Measurements from ENCODE around the gene TAX1BP1.

TAX1BP1 gene

DNA sequence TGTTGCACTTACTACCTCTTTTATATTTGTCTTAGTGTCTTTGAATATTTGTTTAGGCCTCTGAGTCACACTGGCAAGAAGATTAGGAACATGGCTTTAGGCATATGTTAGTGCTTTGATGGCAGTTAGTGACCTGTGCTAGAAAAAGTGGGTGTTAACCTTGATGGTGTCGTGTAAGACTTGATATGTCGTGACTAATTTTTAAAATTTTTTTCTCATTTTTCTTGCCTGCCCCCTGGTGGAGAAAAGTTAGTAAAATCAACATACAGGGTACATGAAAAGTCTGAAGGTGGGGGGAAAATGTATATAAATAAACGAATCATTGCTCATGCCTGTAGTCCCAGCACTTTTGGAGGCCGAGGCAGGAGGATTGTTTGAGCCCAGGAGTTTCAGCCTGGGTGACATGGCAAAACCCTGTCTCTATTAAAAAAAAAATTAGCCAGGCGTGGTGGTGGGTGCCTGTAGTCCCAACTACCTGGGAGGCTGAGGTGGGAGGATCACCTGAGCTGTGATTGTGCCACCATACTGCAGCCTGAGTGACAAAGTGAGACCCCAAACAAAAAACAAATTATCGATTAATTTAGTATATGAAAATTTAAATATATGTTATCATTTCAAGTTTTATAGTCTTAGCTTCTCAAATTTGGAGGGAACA, 44.6 kb downstream of the TAX1BP1 start:
- H3K9ac ChIP-seq (ENCODE audit: low read depth, low read length) = no peak overlapping the region
- H3K4me3 ChIP-seq (ENCODE audit: low read depth, low read length) = no peak overlapping the region
- no peaks in the 10 kb centered on the region for H3K9me3 ChIP-seq (ENCODE audit: control insufficient read depth, insufficient read depth, low read length)
- H3K27me3 ChIP-seq (ENCODE audit: control insufficient read depth, insufficient read depth, low read length) = no peaks in the 10 kb centered on the region
- peaks cover 4% of the 10 kb centered on the region for H3K36me3 ChIP-seq (ENCODE audit: control insufficient read depth, insufficient read depth, low read length)
- no peaks in the 10 kb centered on the region for H3K4me1 ChIP-seq (ENCODE audit: control insufficient read depth, insufficient read depth, low read length)

DNA sequence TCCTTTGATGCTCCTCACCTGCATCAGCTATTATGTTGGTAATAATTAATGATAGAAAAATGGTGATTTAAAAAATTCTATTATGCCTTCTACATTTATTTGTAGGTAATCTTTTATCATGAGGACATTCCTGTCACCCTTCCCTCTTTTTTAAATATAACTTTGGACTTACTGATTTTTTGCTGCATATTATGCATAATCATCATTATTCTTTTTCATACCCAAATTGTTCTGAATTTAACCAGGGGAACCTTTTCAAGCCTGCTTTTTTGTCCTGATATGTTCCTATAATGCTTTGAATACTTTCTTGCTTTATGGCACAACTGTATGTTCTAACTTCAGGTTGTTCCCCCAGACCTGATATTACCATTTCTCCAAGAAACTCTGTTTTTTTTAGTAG, 48.5 kb downstream of the TAX1BP1 start:
- Histone ChIP-seq H3K4me1 (ENCODE audit: control insufficient read depth, insufficient read depth, low read length) (no peaks in the 10 kb centered on the region), H3K9ac (ENCODE audit: low read depth, low read length) (no peak overlapping the region), H3K4me3 (ENCODE audit: low read depth, low read length) (no peak overlapping the region), H3K36me3 (ENCODE audit: control insufficient read depth, insufficient read depth, low read length) (peaks cover 4% of the 10 kb centered on the region), H3K27me3 (ENCODE audit: control insufficient read depth, insufficient read depth, low read length) (no peaks in the 10 kb centered on the region), H3K9me3 (ENCODE audit: control insufficient read depth, insufficient read depth, low read length) (no peaks in the 10 kb centered on the region)

DNA sequence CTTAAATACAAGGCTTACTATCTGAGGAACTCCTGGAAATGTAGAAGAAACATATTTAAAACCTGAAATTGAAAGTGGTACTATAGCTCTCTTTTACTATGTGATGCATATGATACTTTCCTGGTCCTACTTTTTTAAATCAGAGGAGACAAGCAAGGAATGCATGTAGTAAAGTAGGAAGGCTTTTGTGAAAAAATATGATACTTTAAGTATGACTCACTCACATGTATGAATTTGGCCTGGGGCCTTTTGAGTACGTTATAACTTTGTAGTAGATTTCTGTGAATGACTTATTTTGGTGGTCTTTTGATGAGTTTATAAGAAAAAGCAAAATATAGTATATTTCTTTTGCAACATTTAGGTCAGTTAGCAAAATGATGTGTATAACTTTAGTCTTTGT, 53.8 kb downstream of the TAX1BP1 start:
- no peaks in the 10 kb centered on the region for H3K27me3 ChIP-seq (ENCODE audit: control insufficient read depth, insufficient read depth, low read length)
- no peak overlapping the region for H3K4me3 ChIP-seq (ENCODE audit: low read depth, low read length)
- H3K36me3 ChIP-seq (ENCODE audit: control insufficient read depth, insufficient read depth, low read length) = no peaks in the 10 kb centered on the region
- no peaks in the 10 kb centered on the region for H3K9me3 ChIP-seq (ENCODE audit: control insufficient read depth, insufficient read depth, low read length)
- H3K4me1 ChIP-seq (ENCODE audit: control insufficient read depth, insufficient read depth, low read length) = no peaks in the 10 kb centered on the region
- H3K9ac ChIP-seq (ENCODE audit: low read depth, low read length) = no peak overlapping the region

DNA sequence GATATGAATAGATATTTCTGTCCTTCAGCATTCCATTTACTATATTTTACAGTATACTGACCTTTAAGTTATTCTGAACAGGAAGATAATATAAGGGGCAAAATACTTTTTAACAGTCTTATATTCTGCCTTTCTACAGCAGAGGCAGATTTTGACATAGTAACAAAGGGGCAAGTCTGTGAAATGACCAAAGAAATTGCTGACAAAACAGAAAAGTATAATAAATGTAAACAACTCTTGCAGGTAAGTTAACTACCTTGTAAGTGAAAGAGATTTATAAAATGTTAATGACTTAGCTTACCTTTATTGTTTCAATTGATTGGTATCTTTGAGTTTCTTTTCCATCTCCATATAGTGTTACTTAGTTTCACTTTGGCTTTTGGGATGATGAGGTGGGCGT, 56.0 kb downstream of the TAX1BP1 start:
- Histone ChIP-seq H3K36me3 (ENCODE audit: control insufficient read depth, insufficient read depth, low read length) (no peaks in the 10 kb centered on the region), H3K4me3 (ENCODE audit: low read depth, low read length) (no peak overlapping the region), H3K9ac (ENCODE audit: low read depth, low read length) (no peak overlapping the region), H3K9me3 (ENCODE audit: control insufficient read depth, insufficient read depth, low read length) (no peaks in the 10 kb centered on the region), H3K27me3 (ENCODE audit: control insufficient read depth, insufficient read depth, low read length) (no peaks in the 10 kb centered on the region), H3K4me1 (ENCODE audit: control insufficient read depth, insufficient read depth, low read length) (no peaks in the 10 kb centered on the region)

DNA sequence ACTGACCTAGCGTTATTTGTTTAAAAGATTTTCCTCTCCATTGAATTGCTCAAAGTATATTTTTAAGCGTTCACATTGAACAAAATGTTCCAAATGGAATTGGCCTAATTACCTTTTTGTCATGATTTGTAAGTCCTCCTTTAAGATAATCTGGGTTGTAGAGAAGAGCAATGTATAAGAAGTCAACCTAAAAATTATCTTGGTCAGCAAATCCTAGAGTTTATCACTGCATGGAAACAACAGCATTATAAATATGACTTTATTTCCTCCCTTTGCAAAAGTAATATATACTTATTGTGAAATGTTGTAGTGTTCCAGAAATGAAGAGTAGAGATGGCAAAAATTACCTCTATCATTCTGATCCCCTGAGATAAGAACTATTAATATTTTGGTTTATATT, 59.2 kb downstream of the TAX1BP1 start:
- Histone ChIP-seq H3K36me3 (ENCODE audit: control insufficient read depth, insufficient read depth, low read length) (no peaks in the 10 kb centered on the region), H3K9me3 (ENCODE audit: control insufficient read depth, insufficient read depth, low read length) (no peaks in the 10 kb centered on the region), H3K27me3 (ENCODE audit: control insufficient read depth, insufficient read depth, low read length) (no peaks in the 10 kb centered on the region), H3K4me1 (ENCODE audit: control insufficient read depth, insufficient read depth, low read length) (peaks cover 12% of the 10 kb centered on the region), H3K9ac (ENCODE audit: low read depth, low read length) (no peak overlapping the region), H3K4me3 (ENCODE audit: low read depth, low read length) (no peak overlapping the region)

DNA sequence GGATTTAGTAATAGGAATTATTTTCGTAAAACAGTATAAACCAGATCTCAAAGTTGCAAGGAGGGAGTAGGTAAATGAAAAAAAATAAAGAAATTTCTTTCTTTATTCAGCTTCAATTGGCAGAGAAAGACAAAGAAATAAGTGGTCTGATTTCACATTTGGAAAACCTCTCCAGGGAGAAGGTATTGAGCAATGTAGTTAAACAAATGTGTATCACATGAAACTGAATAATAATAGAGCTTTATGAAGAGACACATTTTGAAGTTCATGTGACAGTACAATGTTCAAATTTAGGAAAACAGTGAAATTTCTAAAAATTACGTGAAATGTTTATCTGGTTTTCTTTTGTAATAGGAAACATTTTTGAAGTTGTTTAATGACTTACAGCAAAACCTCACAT, 63.0 kb downstream of the TAX1BP1 start:
- Histone ChIP-seq H3K9ac (ENCODE audit: low read depth, low read length) (no peak overlapping the region), H3K9me3 (ENCODE audit: control insufficient read depth, insufficient read depth, low read length) (no peaks in the 10 kb centered on the region), H3K4me3 (ENCODE audit: low read depth, low read length) (no peak overlapping the region), H3K4me1 (ENCODE audit: control insufficient read depth, insufficient read depth, low read length) (peaks cover 12% of the 10 kb centered on the region), H3K36me3 (ENCODE audit: control insufficient read depth, insufficient read depth, low read length) (no peaks in the 10 kb centered on the region), H3K27me3 (ENCODE audit: control insufficient read depth, insufficient read depth, low read length) (no peaks in the 10 kb centered on the region)

DNA sequence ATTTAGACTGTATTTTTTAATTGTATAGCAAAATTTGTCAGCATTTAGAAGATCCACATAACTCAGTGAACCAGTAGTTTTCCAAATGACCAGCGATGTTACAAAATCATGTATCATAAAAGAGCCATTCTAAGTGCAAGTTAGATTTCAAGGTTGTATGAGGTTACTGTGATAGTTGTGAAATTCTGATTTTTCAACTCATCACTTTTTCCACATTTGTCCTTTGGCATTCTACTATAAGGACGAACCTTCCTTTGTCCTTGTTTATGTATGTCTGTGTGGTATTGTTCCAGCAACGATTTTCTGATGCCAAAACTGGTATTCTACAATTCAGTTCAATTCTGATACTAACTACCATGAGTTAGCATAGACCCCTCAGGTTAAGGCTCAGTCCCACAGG, 64.2 kb downstream of the TAX1BP1 start:
- Histone ChIP-seq H3K9me3 (ENCODE audit: control insufficient read depth, insufficient read depth, low read length) (no peaks in the 10 kb centered on the region), H3K4me1 (ENCODE audit: control insufficient read depth, insufficient read depth, low read length) (peaks cover 12% of the 10 kb centered on the region), H3K4me3 (ENCODE audit: low read depth, low read length) (no peak overlapping the region), H3K36me3 (ENCODE audit: control insufficient read depth, insufficient read depth, low read length) (no peaks in the 10 kb centered on the region), H3K27me3 (ENCODE audit: control insufficient read depth, insufficient read depth, low read length) (no peaks in the 10 kb centered on the region), H3K9ac (ENCODE audit: low read depth, low read length) (no peak overlapping the region)

DNA sequence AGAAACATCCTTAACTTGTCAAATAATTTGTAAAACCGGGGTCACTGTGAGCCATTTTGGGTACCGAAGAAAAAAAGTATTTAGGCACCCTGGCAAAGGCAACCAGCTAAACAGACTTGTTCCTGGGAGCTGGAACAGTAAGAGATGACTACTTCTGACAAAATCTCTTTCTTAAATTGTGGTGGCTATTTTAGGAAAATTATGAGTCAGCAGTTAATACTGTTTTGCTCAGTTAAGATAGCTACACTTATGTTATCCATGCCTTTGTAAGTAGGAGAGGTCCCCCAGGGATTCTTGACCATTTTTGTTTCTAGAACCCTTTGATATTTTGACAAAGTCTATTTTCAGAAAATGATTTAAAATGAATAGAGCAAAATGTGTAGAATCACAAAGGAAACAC, 68.7 kb downstream of the TAX1BP1 start:
- Histone ChIP-seq H3K9me3 (ENCODE audit: control insufficient read depth, insufficient read depth, low read length) (no peaks in the 10 kb centered on the region), H3K9ac (ENCODE audit: low read depth, low read length) (no peak overlapping the region), H3K36me3 (ENCODE audit: control insufficient read depth, insufficient read depth, low read length) (no peaks in the 10 kb centered on the region), H3K4me1 (ENCODE audit: control insufficient read depth, insufficient read depth, low read length) (peaks cover 1% of the 10 kb centered on the region), H3K4me3 (ENCODE audit: low read depth, low read length) (no peak overlapping the region), H3K27me3 (ENCODE audit: control insufficient read depth, insufficient read depth, low read length) (no peaks in the 10 kb centered on the region)

DNA sequence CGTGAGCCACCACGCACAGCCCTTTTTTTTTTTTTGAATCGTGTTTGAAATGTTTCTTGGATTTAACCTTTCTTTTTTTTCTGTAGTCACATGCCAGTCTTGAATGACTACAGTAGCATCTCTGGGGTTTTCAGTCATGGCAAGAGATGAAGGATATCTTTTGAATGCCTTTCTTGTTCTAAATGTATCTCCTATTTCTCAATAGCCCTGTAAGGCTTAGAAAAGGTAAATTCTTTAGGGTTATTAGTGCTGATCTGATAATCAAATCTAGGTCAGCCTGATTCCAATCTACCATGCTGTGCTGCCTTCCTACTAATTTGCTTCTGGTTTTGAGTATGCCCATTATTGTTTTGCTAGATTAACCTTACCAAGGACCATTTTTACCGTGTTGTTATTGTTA, 70.2 kb downstream of the TAX1BP1 start:
- Histone ChIP-seq H3K36me3 (ENCODE audit: control insufficient read depth, insufficient read depth, low read length) (no peaks in the 10 kb centered on the region), H3K4me1 (ENCODE audit: control insufficient read depth, insufficient read depth, low read length) (no peaks in the 10 kb centered on the region), H3K4me3 (ENCODE audit: low read depth, low read length) (no peak overlapping the region), H3K27me3 (ENCODE audit: control insufficient read depth, insufficient read depth, low read length) (no peaks in the 10 kb centered on the region), H3K9me3 (ENCODE audit: control insufficient read depth, insufficient read depth, low read length) (no peaks in the 10 kb centered on the region), H3K9ac (ENCODE audit: low read depth, low read length) (no peak overlapping the region)

DNA sequence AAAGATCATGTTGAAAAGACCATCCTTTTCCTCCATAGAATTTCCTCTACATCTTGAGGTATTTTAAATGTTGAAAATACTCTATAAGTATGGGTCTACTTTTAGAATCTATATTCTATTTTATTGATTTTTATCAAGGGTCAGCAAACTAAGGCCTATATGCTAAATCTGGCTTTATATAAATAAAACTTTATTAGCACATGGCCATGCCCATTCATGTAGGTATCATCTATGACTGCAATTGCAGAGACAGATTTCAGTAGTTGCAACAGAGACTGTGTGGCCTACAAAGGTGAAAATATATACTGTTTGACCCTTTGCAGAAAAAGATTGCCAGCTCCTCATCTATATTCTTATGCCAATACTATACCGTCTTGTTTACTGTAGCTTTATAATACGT, 72.7 kb downstream of the TAX1BP1 start:
- Histone ChIP-seq H3K4me1 (ENCODE audit: control insufficient read depth, insufficient read depth, low read length) (no peaks in the 10 kb centered on the region), H3K36me3 (ENCODE audit: control insufficient read depth, insufficient read depth, low read length) (no peaks in the 10 kb centered on the region), H3K9ac (ENCODE audit: low read depth, low read length) (no peak overlapping the region), H3K9me3 (ENCODE audit: control insufficient read depth, insufficient read depth, low read length) (no peaks in the 10 kb centered on the region), H3K4me3 (ENCODE audit: low read depth, low read length) (no peak overlapping the region), H3K27me3 (ENCODE audit: control insufficient read depth, insufficient read depth, low read length) (no peaks in the 10 kb centered on the region)

DNA sequence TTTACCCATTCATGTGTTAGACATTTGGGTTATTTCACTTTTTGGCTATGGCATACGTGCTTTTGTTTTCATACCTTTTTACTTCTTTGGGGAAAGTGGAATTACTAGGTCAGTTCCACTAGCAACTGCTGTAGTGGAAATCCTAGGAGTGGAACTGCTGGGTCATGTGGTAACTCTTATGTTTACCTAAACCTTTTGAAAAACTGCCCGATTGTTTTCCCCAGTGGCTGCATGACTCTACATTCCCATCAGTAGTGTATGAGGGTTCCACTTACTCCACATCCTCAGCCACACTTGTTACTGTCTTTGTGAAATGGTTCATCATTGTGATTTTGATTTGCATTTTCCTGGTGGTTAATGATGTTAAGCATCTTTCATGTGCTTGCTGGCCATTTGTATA, 82.3 kb downstream of the TAX1BP1 start:
- Histone ChIP-seq H3K4me1 (ENCODE audit: control insufficient read depth, insufficient read depth, low read length) (no peaks in the 10 kb centered on the region), H3K9me3 (ENCODE audit: control insufficient read depth, insufficient read depth, low read length) (no peaks in the 10 kb centered on the region), H3K27me3 (ENCODE audit: control insufficient read depth, insufficient read depth, low read length) (no peaks in the 10 kb centered on the region), H3K4me3 (ENCODE audit: low read depth, low read length) (no peak overlapping the region), H3K36me3 (ENCODE audit: control insufficient read depth, insufficient read depth, low read length) (no peaks in the 10 kb centered on the region), H3K9ac (ENCODE audit: low read depth, low read length) (no peak overlapping the region)

DNA sequence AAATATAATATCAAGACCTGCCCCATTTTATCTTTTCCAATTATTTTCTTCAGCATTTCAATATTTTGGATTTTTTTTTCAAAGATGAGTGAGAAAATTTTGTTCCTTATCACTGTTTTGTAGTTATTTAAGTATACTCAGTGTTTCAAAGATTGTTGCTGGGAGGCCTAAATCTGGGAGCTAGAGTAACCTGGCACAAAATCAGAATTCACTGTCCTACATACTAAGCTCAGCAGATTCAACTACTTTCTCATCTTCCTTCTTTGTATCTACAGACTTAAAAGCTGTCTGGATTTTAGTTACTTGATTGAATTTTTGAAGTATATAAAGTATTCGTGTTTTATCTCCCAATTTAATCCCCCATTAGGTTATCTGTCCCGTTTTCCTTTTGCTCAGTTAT, 85.9 kb downstream of the TAX1BP1 start:
- no peaks in the 10 kb centered on the region for H3K27me3 ChIP-seq (ENCODE audit: control insufficient read depth, insufficient read depth, low read length)
- H3K4me1 ChIP-seq (ENCODE audit: control insufficient read depth, insufficient read depth, low read length) = no peaks in the 10 kb centered on the region
- no peaks in the 10 kb centered on the region for H3K9me3 ChIP-seq (ENCODE audit: control insufficient read depth, insufficient read depth, low read length)
- no peak overlapping the region for H3K9ac ChIP-seq (ENCODE audit: low read depth, low read length)
- H3K36me3 ChIP-seq (ENCODE audit: control insufficient read depth, insufficient read depth, low read length) = no peaks in the 10 kb centered on the region
- H3K4me3 ChIP-seq (ENCODE audit: low read depth, low read length) = no peak overlapping the region

Data from iPS-15b (cell line).